HG03066 (cell line): Measurements from ENCODE around the gene RILPL1.
"Not testable (repeated sequence)": the region's sequence is repeated elsewhere in the genome, so short reads cannot be mapped to it uniquely, and the experiment has no call there.

Experiments
- ATAC-seq: cut with Tn5 transposase; IDR thresholded peaks from one replicate; pipeline ENCODE4 v1.9.1; 2021; ENCODE audit warnings: low read depth; ENCODE audit not compliant: unreplicated experiment

RILPL1 gene

GRCh38 chr12:123531091-123531490, 2.4 kb downstream of the RILPL1 start:
- ATAC-seq: no peak

GRCh38 chr12:123530668-123531067, 2.9 kb downstream of the RILPL1 start:
- no peak for ATAC-seq

- no peak for ATAC-seq
These were observed 3.8 kb downstream of the RILPL1 start for GRCh38 chr12:123529686-123530085.

DNA sequence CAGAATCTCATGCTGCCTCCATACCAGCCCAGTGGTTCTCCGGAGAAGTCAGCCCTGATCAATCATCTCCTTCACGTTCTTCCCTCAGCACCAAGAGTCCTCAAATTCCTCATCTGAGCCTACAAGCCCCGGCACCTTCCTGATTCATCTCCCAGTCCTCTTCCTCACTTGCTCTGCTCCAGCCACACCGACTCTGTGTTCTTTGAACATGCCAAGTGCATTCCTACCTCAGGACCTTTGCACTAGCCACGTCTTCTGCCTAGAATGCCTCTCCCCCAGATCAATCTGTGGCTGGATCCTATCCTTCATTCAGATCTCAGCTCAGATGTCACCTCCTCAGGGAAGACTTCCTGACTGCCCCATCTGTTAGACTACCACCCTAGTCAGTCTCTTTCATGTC, 4.7 kb downstream of the RILPL1 start:
- no peak for ATAC-seq

- no peak for ATAC-seq
These were observed 6.9 kb downstream of the RILPL1 start for GRCh38 chr12:123526542-123527080.

DNA sequence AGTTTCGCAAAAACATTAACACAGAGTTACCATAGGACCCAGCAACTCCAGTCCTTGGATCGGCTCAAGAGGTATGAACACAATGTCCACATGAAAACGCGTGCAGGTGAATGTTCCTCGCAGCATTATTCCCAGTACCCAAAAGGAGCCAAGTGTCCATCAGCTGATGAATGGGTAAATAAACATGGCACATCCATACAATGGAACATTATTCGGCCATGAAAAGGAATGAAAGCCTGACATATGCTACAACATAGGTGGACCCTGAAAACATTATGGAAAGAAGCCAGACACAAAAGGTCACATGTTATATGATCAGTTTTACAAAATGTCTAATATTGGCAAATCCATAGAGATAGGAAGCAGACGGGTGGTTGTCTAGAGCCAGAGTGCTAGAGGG, 9.1 kb downstream of the RILPL1 start:
- no peak for ATAC-seq

- no peak for ATAC-seq
These were observed 10.0 kb downstream of the RILPL1 start for GRCh38 chr12:123523518-123523917.

DNA sequence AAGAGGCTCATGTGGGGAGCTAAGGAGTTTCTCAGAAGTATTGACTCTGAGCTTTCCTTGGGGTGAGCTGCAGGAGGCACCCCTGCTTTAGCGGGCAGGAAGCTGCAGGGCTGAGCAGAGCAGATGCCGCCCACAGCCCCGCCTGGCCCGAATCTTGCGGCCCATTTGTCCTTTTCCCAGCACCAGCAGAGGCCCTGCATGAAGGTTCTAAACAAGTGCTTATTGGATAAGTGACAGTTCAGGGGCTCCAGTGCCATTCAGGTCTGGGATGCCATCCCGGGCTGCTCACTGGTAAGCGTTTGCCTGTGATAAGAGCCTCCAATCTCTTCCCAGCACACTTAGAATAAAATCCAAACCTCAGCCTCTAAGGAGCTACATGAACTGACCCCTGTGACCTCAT, 11.4 kb downstream of the RILPL1 start:
- ATAC-seq: no peak

- ATAC-seq: no peak
These were observed 12.7 kb downstream of the RILPL1 start for GRCh38 chr12:123520567-123521474.

GRCh38 chr12:123519141-123520001, 14.1 kb downstream of the RILPL1 start:
- ATAC-seq: no peak

- no peak for ATAC-seq
These were observed 17.2 kb downstream of the RILPL1 start for GRCh38 chr12:123516216-123516780.

DNA sequence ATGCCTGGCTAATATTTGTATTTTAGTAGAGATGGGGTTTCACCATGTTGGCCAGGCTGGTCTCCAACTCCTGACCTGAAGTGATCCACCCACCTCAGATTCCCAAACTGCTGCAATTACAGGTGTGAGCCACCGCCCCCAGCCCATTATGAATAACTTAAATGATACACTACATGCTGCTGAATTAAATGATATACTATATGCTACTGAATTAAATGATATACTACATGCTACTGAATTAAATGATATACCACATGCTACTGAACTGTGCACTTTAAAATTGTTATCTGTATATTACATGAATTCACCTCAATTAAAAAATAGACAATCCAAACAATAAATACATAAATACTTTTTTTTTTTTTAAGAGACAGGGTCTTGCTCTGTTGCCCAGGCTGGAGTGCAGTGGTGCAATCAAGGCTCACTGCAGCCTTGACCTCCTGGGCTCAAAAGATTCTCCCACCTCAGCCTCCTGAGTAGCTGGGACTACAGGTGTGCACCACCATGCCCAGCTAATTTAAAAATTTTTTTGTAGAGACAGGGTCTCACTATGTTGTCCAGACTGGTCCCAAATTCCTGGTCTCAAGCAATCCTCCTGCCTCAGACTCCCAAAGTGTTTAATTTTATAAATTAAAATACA, 18.8 kb downstream of the RILPL1 start:
- ATAC-seq: not testable (repeated sequence)

GRCh38 chr12:123513805-123514204, 19.7 kb downstream of the RILPL1 start:
- no peak for ATAC-seq

- ATAC-seq: no peak
These were observed 20.5 kb downstream of the RILPL1 start for GRCh38 chr12:123512838-123513665.

GRCh38 chr12:123506843-123507236, 26.7 kb downstream of the RILPL1 start:
- no peak for ATAC-seq

DNA sequence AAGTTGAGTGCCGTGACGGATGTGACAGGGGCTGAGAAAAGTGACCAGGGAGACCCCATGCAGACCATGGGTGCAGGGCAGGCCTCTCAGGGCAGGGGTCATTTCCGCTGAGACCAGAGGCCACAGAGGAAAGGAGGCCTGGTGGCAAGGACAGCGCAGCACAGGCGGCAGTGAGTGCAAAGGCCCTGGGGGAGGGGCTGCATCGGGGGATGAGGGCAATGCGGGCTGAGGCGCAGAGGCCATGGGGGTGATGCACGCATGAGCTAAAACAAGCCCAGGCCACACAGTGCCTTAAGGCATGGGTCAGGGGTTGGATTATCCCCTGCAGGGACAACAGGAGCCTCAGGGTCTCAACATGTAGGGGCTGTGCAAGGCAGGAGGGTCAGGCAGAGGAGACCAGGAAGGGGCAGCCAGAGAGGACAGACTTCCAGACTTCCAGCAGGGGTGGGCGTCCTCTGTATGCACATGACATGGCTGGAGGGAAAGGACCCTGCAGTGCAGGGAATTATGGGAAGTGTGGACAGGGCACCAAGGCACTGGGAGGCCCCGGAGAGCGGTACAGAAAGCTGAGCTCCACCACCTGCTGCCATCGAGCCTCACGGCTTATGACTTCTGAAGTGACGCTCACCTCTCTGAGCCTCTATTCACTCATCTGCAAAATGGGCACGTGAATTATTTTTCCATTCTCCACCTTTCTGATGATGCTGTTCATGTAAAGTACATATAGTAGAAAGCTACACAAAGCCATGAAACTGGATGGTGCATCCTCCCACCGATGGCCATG, 27.3 kb downstream of the RILPL1 start:
- no peak for ATAC-seq

DNA sequence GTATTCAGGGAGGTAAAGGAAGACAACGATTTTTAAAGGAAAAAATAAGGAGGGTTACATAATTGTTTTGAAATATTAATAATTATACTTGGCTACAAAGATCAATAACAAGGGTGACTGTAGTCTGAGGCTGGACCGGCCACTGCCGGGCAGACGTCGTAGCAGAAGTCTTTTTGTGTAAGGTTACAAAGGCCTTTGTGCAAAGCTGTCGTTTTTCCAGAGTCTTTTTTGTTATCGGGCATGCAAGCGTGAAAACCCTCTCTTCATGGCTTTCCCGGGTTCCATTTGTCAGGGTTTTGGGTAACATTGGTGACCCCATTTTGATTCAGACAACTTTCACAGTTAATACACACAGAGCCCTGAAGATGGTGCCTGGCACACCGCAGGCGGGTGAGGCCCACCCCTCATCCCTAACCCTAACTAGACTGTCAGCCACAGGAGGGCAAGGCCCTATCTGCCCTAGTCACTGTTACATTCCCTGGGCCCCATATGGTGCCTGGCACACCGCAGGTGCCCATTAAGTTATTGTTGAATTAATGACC, 31.3 kb downstream of the RILPL1 start:
- ATAC-seq: no peak

- ATAC-seq: no peak
These were observed 34.2 kb downstream of the RILPL1 start for GRCh38 chr12:123499332-123499731.
